Stomach (tissue), 4 donors: ENCODE results near the gene WNK2.

Experiments
- CTCF ChIP-seq, 7 experiments: fragments of 450-650 bp in 4 of 7; fragments of 200-600 bp in 3 of 7; sonication (generic) in 3 of 7; IDR thresholded peaks; one replicate each; pipeline ENCODE4 v1.5.1; 2016 to 2019; ENCODE audit warnings: antibody characterized with exemption in 7 of 7, control low read depth in 2 of 7, mild to moderate bottlenecking in 1 of 7
- EP300 ChIP-seq: sonication (generic); formaldehyde crosslinking; IDR thresholded peaks from one replicate; pipeline ENCODE4 v1.6.1; 2017; ENCODE audit warnings: antibody characterized with exemption
- POLR2A ChIP-seq, 4 donors: fragments of 450-650 bp; IDR thresholded peaks; one replicate each; pipeline ENCODE4 v1.6.1; 2016; ENCODE audit warnings: antibody characterized with exemption in 4 of 4, control low read depth in 2 of 4, mild to moderate bottlenecking in 1 of 4, moderate library complexity in 1 of 4

GRCh38 chr9:93205896-93206575 is 22.1 kb downstream of the WNK2 start:
- TF ChIP-seq EP300: no peak
- no peak for TF ChIP-seq POLR2A (IDR thresholded peaks at IDR 0.05)
- no peak for TF ChIP-seq CTCF (IDR thresholded peaks at IDR 0.05)
